COLO668 (cell line): ENCODE results near the gene EWSR1.

Experiments
- DNase-seq: peaks from one replicate; lab custom pipeline; 2025; ENCODE audit not compliant: unreplicated experiment; lab: John Stamatoyannopoulos, UW

Gene EWSR1

DNA sequence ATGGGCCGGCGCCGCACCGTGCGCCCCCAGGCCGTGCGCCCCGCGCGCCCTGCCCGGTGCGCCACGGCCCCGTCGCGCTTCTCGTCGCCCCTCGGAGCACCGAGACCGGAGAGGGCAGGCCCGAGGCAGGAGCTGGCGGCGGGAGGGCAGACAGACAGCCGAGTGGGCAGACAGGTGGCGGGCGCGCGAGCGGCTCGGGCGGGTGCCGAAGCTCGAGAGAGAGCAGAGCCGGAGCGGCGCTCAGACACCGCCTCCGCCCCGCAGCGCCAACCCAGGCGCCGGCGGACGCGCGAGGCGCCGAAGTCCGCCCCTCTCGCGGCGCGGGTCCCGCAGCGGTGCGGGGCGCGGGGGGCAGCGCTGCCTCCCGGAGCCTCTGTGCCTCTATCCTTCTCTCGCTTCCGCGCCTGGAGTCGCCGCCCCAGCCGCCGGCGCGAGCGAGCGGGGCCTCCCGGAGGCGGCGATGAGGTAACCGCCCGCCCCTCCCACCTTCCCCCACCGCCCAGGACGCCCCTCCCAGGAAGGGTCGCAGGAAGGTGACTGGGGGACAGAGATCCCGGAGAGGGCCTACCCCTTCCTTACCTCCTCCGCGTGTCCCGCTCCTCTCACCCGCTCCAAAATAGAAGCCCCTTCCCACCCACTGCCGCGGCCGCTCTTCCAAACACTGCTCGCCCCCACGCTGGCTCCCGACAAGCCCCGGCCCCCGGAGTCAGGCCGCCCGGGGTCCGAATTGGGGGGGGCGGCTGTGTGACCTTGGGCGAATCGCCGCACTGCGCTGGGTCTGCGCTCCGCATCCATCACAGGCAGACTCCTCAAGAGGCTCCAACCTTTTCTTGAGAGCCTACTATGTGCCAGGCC, 47.4 kb downstream of the EWSR1 start, which contains the start of gene RASL10A:
Gene RASL10A (minus strand): TSS at position 412 of the 855 bp plus-strand sequence. CDS start 451 bp downstream, outside the sequence.
- peak; percentile 37 for DNase-seq

DNA sequence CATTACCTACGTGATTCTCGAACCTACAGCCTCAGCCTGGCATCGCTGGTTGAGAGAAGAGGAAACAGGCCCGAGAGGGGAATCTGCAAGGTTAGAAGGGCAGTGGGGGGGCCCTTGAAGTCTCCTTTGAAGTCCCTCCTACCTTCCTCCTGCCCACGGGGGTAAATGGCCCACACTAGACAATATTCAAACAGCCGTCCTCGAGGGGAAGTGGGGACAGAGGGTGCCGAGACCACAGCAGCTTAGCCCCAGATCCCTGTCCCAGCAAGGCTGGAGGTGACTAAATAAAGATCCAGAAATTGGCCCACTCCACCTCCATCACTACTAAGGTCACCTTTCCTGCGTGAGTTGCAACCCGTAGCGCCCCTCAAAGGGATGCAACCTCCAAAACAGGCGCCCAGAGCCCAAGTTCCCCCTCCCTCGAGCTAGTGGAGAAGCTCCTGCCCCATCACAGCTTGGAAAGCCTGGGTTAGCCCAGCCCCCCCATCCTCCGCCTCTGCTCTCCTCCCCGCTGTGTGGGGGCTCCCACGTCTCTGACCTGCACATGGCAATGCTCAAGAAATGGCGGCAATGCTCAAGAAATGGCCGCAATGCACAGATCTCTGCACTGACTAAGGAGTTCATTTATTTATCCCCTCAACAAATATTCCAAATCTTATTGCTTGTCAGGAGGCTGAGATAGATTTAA, 48.2 kb downstream of the EWSR1 start:
- DNase-seq: no peak

DNA sequence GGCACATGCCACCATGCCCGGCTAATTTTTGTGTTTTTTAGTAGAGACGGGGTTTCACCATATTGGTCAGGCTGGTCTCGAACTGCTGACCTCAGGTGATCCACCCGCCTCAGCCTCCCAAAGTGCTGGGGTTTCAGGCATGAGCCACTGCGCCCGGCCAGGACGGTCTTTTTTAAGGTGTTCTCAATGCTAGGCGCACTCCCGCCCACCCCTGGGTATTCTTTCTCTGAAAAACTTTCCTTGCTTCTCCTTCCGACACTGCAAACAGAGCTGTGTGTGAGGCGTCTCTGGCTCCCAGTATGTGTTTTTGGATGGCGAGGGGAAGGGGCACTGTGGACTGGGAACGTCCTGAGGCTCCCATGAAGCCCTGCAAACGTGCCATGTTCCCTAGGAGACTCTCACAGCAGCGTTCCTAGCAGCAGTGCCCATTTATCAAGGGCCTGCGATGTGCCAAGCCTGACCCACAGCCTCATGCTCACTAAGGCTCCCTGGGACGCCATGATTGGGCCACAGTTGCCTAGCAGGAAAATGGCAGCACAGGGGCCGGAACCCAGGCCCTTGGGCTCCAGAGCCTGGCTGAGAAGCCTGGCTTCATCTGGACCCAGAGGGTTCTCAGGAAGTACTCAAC, 49.9 kb downstream of the EWSR1 start:
- no peak for DNase-seq

DNA sequence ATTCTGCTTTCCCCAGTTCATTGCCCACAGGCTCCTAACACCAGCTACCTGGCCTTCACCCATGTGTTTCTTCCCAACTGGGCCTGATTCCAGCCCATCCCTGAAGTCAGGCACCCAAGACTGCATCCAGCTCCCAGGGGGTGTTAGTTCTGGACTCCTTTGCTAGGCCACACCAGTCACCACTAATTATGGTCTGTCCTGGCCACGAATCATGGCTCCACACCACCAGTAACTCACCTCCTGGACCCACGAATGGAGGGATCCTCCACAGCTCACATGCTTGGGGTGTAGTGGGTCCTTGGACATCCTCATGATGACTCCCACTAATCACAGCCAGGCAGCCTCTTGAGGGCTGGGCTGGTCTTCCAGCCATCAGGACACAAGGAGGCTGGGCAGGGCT, 51.0 kb downstream of the EWSR1 start:
- no peak for DNase-seq

DNA sequence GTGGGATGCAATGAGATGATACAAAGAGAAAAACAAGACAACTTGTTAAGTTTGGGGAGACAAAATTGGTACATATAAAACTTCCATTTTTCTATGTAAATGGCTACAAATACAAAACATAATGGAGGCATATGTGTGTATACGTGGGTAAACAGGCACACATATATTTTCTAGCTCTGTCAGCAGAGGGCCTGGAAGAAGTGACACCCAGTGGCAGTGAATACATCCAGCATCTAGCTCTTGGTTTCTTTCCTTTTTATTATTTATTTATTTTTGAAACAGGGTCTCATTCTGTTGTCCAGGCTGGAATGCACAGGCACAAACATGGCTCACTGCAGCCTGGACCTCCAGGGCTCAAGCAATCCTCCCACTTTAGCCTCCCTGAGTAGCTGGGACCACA, 52.5 kb downstream of the EWSR1 start:
- DNase-seq: no peak

DNA sequence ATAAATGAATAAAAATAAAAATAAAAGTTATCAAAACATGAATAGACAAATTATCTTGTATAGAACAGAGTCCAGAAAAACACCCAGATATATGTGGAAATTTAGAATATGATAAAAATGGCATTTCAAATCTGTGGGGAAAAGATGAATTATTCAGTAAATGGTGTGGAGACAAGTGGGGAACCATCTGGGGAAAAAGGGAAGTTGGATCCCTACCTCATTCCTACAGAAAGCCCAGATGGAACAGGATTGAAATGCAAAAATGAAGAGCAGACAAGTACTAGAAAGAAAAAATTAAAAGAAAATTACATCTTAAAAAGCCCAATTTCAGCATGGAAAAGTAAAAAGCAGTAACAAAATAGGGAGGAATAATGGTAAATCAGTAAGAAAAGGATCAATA, 55.6 kb downstream of the EWSR1 start:
- no peak for DNase-seq

DNA sequence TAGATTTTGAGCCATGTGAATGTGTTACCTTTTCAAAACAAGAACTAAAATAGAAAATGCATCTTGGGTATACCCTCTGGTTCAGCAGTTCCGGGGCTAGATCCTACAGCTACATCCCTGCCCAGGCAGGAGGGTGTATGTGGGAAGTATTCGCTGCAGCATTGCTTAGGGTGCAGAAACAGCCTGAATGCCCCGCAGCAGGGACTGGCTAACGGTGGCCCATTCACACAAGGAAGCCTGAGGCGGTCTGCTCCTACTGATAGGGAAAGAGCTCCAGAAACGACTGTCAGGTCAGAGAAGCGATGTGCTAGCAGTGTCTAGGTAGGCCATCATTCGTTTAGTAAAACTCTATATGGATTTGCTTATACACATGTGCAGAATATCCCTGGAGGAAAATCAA, 57.3 kb downstream of the EWSR1 start:
- no peak for DNase-seq

DNA sequence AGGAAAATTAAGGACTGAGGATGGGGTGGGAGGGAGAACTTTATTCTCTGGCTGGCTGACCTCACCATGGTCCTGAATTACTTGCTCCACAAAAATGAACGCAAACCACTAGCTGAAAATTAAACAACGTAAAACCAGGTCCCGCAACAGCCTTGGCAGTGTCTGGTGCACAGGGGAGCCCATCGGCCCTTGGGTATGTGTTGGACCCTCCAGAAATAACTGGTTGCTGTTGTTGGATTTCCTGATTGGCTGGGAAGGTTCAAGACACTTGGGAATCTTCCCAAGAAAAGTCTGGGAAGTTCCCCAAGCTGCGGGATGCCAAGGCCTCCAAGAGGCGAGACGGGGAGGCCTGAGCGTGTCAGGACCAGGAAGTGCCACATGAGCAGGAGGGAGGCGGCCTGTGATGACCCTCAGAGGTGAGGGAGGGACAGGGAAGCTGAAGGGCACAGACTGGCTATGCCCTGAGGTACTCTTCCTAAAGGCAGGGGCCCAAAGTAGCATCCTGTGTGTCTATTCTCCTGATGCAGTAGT, 57.8 kb downstream of the EWSR1 start:
- DNase-seq: no peak

DNA sequence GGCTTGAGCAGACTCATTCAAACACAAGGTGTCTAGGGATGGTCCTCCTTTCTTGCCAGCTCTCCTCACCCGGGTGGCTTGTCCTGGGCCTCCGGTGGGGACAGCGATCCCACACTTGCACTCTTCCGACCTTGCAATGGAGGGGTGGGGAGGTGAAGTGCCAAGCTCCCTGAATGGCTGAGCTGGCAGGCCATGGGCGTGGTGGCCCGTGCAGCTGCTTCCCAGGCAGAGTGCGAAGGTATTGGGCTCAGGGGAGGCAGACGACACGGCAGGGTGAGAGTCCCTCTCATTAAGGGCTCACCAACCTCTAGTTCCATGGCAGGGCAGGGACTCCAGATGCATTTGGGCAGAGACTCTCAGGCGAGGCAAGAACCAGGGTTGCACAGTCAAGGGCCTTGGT, 58.4 kb downstream of the EWSR1 start:
- DNase-seq: no peak

DNA sequence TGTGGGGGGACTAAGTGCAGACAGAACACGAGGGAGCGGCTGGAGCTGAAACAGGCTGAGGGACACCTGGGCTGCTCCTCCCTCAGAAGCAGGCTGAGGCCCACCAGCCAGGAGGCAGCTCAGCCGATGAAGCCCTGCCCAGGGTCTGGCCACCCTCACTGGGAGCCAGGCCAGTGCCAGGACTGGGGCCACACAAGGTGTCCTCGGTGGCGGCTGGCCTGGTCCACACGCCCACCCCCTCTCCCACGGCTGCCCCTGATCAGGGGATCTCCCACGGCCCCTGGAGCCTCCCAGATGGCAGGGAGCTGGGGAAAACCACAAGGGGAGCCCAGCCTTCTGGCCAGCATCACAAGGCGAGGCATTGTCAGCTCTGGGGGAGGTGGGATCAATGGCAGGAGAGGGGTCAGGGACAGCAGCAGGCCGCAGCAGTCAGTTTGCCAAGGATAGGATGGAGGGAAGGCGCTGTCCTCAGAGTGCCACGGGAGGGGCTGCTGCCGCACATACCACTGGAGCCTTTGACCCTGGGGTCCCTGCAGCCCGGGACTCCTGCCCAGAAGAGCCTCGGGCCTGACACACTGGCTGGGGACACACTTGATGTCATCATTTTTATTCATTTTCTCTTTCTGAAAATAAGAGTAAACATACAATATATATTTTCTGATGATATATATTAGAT, 59.2 kb downstream of the EWSR1 start:
- no peak for DNase-seq

DNA sequence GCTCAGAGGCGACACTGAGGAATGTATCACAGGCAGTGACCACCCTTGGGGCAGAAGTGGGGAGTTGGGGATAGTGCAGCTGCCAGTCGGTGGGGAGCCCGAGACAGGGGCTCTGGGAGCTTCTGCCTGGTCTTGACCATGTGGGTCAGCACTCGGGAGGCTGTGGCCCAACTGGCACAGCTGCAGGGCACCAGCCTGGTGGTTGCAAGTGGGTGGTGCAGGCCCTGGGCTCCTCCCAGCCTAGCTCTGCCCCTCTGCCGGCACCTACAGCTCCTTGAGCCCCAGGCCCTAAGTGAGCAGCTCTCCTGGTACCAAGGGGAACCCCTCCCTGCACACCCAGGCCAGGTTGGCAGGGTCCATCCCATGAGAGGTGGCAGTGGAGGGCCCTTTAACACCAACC, 60.0 kb downstream of the EWSR1 start:
- DNase-seq: no peak

DNA sequence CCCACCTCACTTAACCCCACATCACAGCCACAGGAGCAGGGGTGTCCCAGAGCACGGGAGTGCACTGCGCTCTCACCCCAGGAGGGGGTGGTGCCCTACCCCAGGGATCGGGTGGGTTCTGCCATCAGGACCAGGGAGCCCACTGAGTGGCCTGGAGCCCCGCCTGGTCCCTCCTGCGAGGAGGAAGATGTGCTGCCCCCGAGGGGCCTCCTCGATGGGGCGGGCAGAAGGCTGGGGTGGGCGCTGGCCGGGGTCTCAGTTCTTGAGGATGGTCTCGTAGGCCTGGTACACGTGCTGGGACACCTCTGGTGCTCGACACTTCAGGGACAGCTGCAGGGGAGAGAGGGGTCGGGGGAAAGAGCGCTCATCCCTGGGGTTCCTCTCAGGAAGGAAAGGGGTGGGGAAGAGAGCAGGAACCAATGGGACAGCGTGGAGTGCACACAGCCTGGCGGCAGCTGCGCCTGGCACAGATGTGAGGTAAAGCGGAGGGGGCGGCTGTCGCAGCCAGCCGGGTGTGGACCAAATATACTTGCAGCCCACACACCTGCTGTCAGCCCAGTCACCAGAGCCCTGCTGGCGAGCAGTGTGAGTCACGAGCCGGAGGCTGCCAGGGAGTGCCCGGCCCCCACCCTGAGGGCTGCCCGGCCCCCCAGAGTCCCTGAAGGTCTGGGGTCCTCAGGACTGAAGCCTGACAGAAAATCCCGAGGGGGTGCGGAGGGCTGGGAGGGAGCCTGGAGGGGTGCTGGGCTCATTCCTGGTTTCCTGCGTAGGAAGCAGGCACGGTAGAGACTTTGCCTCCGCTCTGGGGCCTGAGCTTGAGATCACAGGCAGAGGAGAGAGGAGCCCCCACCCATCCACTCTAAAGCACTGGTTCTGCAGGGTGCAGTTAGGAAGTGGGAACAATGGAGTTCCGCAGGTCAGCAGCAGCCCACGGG, 60.8 kb downstream of the EWSR1 start:
- no peak for DNase-seq

DNA sequence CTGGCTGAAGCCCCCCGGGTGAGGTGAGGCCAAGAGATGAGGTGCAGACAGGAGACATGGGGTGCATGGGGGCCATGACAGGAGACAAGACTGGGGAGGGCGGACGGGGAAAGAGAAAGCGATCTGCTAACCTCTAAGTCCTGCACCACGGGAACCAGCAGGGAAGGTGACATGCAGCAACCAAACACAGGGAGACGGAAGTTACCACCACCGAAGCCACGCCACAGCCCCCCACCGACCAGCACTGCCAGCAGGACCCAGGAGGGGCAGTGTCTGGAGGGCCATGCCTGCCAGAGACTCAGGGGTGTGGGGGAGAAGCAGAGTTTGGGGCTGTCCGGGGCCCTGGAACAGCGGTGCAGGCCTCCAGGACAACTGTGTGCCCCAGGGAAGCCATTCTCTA, 61.5 kb downstream of the EWSR1 start:
- DNase-seq: no peak

DNA sequence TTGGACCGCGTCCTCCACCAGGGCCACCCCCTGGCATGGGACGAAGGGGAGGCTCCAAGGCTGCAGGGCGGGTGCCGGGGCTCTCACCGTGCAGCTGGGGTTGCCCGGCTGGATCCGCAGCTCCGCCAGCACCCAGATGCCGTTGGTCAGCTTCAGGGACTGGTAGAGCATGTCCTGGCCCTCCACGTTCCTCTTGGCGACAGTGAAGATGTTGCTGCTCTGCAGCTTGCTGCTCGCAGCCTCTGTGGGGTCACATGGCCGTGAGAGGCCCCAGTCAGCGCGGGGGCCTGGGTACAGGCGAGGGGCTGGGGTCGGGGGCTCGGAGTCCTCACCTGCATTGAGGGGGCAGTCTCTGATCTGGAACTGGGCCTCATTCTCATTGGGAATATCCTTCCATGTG, 62.2 kb downstream of the EWSR1 start:
- no peak for DNase-seq

DNA sequence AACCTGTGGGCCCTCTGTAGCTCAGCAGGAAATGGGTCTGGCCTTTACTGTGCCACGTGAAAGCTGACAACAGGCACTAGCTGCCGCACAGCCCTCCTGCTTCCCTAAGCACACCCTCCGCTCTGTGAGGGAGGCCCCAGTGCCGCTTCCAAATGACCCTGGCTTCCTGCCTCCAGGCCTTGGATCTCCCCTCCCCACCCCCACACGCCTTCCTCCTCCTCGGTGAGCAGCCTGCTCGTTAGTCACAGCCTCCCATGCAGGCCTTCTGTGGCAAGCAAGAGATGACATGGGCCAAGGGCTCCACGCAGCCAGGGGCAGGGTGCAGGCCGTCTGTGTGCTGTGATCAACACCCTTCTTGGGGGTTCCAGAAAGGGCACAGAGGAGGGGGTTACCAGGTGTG, 62.7 kb downstream of the EWSR1 start:
- no peak for DNase-seq

DNA sequence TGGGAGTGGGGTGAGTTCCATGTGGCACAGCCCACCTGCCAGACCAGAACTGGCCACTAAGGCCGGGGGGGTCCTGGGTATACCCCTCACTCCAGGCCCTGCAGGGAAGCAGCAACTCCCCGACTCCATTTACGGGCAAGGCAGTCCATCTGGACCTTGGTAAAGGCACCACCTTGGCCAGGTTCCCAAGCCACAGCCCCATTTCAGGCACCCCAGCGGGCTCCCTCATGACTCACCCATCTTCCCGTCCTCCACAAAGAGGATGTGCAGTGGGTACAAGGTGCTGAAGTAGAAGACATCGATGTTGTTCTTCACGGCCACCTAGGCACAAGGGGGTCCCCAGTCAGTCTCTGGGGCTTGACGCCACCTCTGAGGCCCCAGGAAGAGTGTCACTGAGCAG, 63.1 kb downstream of the EWSR1 start:
- DNase-seq: no peak

DNA sequence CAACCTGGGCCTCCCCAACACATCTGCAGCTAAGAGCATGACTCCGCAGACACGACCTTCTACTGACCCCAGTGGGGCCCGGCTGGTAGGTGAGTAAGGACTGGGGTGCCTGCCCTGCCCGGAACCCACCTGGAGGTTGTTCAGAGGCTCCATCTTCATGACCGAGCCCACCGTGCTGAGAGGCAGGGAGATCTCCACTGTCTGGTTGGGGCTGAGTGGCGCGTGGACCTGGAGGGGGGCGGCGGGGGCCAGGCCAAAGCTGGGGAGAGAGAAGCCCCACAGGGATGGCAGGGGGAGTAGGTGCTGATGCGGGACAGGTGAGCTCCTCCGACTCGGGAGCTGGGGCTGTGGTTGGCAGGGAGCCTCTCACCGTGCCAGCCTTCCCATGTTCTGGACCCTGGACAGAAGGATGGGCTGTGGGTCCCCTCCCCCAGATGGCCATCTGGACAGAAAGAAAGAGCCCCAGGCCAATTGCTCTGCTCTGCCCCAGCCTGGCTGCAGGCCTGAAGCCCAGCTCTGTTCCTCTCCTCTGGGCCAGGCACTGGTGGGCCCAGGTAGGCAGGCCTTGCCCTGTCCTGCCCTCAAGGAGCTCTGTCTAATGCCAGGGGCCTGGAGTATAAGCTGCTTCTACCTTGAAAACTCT, 63.7 kb downstream of the EWSR1 start:
- DNase-seq: no peak

DNA sequence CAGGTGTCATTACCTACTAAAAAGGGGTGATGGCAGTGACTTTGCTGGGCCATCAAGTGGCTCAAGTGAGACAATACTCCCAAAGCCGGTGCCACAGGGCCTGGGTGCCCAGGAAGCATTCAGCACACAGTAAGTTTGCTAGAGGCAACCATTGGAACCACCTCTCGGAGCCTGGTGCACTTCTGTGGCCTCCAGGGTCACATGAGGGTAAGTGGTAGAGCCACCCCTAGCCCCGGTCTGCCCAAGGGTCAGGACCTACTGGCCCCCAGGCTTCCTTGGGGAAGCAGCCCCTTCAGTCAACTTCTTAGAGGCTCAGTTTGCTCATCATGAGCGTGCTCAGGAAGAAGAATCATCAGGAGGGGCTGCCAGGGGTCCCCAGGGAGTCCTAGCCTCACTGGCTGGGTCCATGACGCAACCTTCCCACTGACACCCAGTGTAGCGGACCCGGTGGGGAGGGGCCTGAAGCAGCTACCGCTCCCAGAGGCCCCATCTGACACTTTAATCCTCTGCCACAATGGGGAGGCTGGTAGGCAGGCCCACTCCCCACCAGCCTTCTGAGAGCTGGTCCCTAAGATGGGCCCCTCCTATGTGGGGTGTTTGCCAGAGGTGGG, 64.9 kb downstream of the EWSR1 start:
- DNase-seq: no peak

DNA sequence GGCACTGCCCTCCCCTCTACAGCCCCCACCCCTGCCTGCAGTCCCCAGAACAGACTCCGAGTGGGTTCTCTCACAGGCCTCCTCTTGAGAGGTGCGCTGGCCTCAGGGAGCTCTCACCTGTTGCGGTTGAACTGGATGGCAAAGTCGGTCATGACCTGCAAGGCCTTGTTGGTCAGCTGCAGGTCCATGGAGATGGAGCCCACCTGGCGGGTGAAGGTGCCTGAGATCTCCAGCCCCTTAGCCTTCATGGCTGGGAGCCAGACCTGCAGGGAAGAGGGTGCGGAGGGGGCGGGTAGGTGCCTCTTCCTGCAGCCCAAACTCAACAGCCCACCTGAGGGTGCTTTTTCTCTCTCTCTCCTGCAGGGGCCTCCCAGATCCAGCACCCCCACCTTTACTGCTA, 66.1 kb downstream of the EWSR1 start:
- DNase-seq: no peak
